Skeletal muscle tissue (tissue), 4 donors: ENCODE measurements around the gene FBXO24. TPM values are rescaled to one million over a fixed set of nuclear protein-coding genes. Genes with fewer than 3 reads are reported as not detected.
A peak's percentile ranks its signal among the peaks of the same experiment; 100 is the strongest.
"Not testable (repeated sequence)": the region's sequence is repeated elsewhere in the genome, so short reads cannot be mapped to it uniquely, and the experiment has no call there.

Experiments used
- H3K27ac ChIP-seq: one replicate; pipeline ENCODE4 v1.7.0; 2013; ENCODE audit warnings: mild to moderate bottlenecking, low read depth, low read length, inconsistent platforms
- H3K27me3 ChIP-seq, 3 donors: one replicate each; pipeline ENCODE4 v1.7.0; 2013; ENCODE audit warnings: low read length in 3 of 3; ENCODE audit not compliant: control insufficient read depth in 3 of 3, insufficient read depth in 3 of 3
- H3K36me3 ChIP-seq, 3 donors: one replicate each; pipeline ENCODE4 v1.7.0; 2013; ENCODE audit warnings: low read length in 3 of 3; ENCODE audit not compliant: control insufficient read depth in 3 of 3, insufficient read depth in 3 of 3
- H3K4me1 ChIP-seq, 3 donors: one replicate each; pipeline ENCODE4 v1.7.0; 2013; ENCODE audit warnings: low read length in 3 of 3, mild to moderate bottlenecking in 3 of 3; ENCODE audit not compliant: control insufficient read depth in 3 of 3, insufficient read depth in 3 of 3
- H3K4me3 ChIP-seq, 3 donors: one replicate each; pipeline ENCODE4 v1.7.0; 2013; ENCODE audit warnings: low read length in 3 of 3
- H3K9ac ChIP-seq, 3 donors: one replicate each; pipeline ENCODE4 v1.7.0; 2013; ENCODE audit warnings: low read length in 3 of 3, mild to moderate bottlenecking in 3 of 3, moderate library complexity in 2 of 3, low read depth in 1 of 3
- H3K9me3 ChIP-seq, 3 donors: one replicate each; pipeline ENCODE4 v1.7.0; 2013; ENCODE audit warnings: low read length in 3 of 3; ENCODE audit not compliant: control insufficient read depth in 3 of 3
- total RNA-seq: library from RNA; depleted of rRNA; stranded (reverse); fragments of >200 nt; gene quantifications from one replicate; pipeline ENCODE4 v1.2.3, GENCODE V29; 2014
- donor health status: Osteomylitis.

The FBXO24 gene
- total RNA-seq, 1 donor from 2014 or later = 1.0 TPM

DNA sequence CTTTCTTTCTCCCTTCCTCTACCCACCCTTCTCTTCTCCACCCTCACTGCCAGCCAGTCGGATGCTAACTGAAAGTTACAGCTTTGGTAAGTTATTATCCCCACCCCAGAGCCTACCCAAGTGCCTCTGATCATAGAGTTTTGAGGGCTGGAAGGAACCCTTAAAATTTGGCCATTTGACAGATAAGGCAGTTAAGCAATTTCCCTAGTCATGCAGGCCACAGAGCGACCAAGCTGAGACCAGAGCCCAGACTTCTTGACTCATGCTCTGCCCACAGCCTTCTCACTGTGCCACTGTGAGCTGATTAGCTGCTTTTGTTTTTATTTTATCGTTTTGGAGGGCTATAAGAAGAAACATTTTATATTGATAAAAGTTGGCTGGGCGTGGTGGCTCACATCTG, 29.6 kb upstream of the FBXO24 start:
- Histone ChIP-seq H3K9ac (no peak overlapping the region), H3K9me3 (no peaks in the 10 kb centered on the region), H3K27ac (no peak overlapping the region), H3K4me1 (peaks cover 0 to 3% (median 0%) of the 10 kb centered on the region in 3 donors), H3K27me3 (no peaks in the 10 kb centered on the region), H3K4me3 (no peak overlapping the region), H3K36me3 (peaks cover 19 to 31% (median 20%) of the 10 kb centered on the region in 3 donors)

GRCh38 chr7:100559127-100559526, 27.0 kb upstream of the FBXO24 start:
- Histone ChIP-seq H3K4me3 (no peak overlapping the region), H3K36me3 (peaks cover 10 to 24% (median 13%) of the 10 kb centered on the region in 3 donors), H3K9ac (no peak overlapping the region), H3K27ac (no peak overlapping the region), H3K4me1 (peaks cover 0 to 3% (median 0%) of the 10 kb centered on the region in 3 donors), H3K9me3 (no peaks in the 10 kb centered on the region), H3K27me3 (no peaks in the 10 kb centered on the region)

GRCh38 chr7:100561491-100562194, 24.5 kb upstream of the FBXO24 start:
- H3K9me3 ChIP-seq = no peaks in the 10 kb centered on the region
- no peak overlapping the region for H3K4me3 ChIP-seq
- peaks cover 4 to 11% (median 4%) of the 10 kb centered on the region in 3 donors for H3K36me3 ChIP-seq
- peaks cover 0 to 3% (median 0%) of the 10 kb centered on the region in 3 donors for H3K4me1 ChIP-seq
- no peaks in the 10 kb centered on the region for H3K27me3 ChIP-seq
- peak overlapping the region in 1 of 3 donors; percentile 8 for H3K9ac ChIP-seq
- H3K27ac ChIP-seq = no peak overlapping the region

DNA sequence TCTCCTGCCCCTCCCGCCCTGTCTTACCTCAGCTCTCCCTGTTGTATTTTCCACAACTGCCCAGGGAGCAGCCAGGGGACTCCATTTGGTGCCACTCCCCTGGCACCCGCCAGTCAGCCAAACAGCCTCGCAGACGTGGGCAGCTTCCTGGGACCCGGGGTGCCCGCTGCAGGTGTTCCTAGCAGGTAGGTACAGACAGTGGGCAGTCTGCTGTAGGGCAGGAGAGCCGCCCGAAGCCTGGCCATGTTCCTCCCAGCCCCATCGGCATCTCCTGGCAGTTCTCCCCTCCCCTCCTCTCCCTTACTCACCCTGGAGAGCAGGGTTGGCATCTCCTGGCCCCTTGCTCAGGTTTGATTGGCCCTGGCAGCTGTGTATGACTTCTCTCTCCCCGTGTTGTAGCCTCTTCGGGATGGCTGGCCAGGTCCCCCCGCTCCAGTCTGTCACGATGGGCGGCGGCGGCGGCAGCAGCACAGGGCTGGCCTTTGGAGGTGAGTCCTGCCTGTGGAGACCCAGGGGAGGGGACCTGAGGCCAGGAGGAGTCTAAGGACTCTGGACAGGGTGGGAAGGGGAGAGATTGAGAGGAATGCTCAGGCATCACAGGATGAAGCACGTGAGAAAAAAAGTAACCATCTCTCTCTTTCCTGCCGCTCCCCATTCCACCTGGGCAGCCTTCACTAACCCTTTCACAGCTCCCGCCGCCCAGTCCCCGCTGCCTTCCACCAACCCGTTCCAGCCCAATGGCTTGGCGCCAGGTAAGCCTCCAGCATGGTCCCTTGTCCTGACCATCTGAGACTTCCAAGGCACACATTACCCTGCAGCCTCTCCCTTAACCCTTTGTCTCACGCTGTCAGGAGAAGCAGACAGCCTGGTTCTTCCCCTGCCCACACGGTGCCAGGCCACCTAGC, 23.7 kb upstream of the FBXO24 start:
- Histone ChIP-seq H3K4me3 (no peak overlapping the region), H3K9ac (no peak overlapping the region), H3K9me3 (no peaks in the 10 kb centered on the region), H3K27me3 (no peaks in the 10 kb centered on the region), H3K36me3 (peaks cover 4 to 10% (median 4%) of the 10 kb centered on the region in 3 donors), H3K4me1 (peaks cover 0 to 3% (median 0%) of the 10 kb centered on the region in 3 donors), H3K27ac (no peak overlapping the region)

DNA sequence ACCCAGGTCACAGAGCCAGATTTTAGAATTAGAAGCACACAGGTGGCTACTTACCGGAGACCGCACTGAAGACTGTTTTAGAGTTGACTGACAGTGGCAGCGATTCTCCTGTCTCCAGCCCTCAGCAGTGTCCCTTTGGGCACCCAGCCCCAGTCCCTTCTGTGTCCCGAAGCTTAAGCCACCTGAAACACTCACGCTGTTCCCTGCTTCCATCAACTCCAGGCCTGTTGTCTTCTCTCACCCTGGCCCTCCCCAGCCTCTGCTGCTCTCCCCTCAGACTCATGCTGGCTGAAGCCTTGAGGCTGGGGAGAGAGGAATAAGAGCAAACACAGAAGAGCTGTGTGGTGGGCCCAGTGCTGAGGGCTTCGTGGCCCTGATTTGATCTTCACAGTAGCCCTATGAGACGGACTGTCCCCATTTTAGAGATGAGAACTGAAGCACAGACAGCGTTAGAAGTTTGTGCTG, 23.0 kb upstream of the FBXO24 start:
- H3K27me3 ChIP-seq = no peaks in the 10 kb centered on the region
- no peaks in the 10 kb centered on the region for H3K9me3 ChIP-seq
- H3K4me3 ChIP-seq = no peak overlapping the region
- no peak overlapping the region for H3K9ac ChIP-seq
- H3K4me1 ChIP-seq = peaks cover 0 to 3% (median 0%) of the 10 kb centered on the region in 3 donors
- H3K27ac ChIP-seq = no peak overlapping the region
- peaks cover 4 to 10% (median 4%) of the 10 kb centered on the region in 3 donors for H3K36me3 ChIP-seq

GRCh38 chr7:100563809-100564400, 22.2 kb upstream of the FBXO24 start:
- H3K9ac ChIP-seq = peak overlapping the region in 1 of 3 donors; percentile 8
- H3K27ac ChIP-seq = no peak overlapping the region
- H3K4me3 ChIP-seq = no peak overlapping the region
- no peaks in the 10 kb centered on the region for H3K9me3 ChIP-seq
- peaks cover 0 to 6% (median 0%) of the 10 kb centered on the region in 3 donors for H3K4me1 ChIP-seq
- peaks cover 4 to 10% (median 4%) of the 10 kb centered on the region in 3 donors for H3K36me3 ChIP-seq
- H3K27me3 ChIP-seq = peaks cover 0 to 1% (median 0%) of the 10 kb centered on the region in 3 donors

- H3K27me3 ChIP-seq, H3K4me1 ChIP-seq, H3K36me3 ChIP-seq: not testable (repeated sequence)
Measured at GRCh38 chr7:100564405-100564804, 21.7 kb upstream of the FBXO24 start.

DNA sequence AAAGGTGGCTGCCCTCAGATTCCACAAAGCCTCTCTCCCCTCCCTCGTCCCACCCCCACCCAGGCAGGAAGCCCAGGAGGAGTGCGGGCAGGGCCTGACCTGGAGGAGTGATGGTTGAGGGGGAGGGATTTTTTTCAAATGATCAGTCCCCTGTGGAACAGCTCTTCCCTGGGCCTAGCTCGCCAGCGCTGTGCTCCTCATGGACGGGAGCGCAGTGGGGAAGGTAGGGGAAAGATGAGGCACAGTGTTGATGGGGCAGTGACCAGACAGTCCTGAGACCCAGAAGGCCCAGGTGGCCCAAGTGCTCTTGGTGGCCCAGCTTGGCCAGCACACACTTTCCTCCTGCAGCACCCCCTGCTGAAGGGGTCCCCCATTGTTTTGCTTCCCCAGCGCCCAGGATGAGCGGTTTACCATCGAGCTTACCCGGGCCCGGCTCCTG, 21.0 kb upstream of the FBXO24 start:
- no peaks in the 10 kb centered on the region for H3K9me3 ChIP-seq
- no peak overlapping the region for H3K4me3 ChIP-seq
- H3K36me3 ChIP-seq = peaks cover 4 to 10% (median 4%) of the 10 kb centered on the region in 3 donors
- H3K4me1 ChIP-seq = peaks cover 2 to 12% (median 3%) of the 10 kb centered on the region in 3 donors
- H3K27me3 ChIP-seq = peaks cover 0 to 12% (median 8%) of the 10 kb centered on the region in 3 donors
- H3K9ac ChIP-seq = no peak overlapping the region
- H3K27ac ChIP-seq = no peak overlapping the region

More at GRCh38 chr7:100564405-100564804, 21.7 kb upstream of the FBXO24 start:
- not testable (repeated sequence) for H3K9me3 ChIP-seq, H3K9ac ChIP-seq, H3K27ac ChIP-seq, H3K4me3 ChIP-seq

- Histone ChIP-seq H3K9me3 (no peaks in the 10 kb centered on the region), H3K36me3 (peaks cover 4 to 10% (median 4%) of the 10 kb centered on the region in 3 donors), H3K27ac (no peak overlapping the region), H3K9ac (no peak overlapping the region), H3K27me3 (peaks cover 4 to 18% (median 13%) of the 10 kb centered on the region in 3 donors), H3K4me3 (no peak overlapping the region), H3K4me1 (peaks cover 4 to 14% (median 6%) of the 10 kb centered on the region in 3 donors)
Measured at GRCh38 chr7:100566018-100566531, 20.1 kb upstream of the FBXO24 start.
